K562 (cell line): ENCODE results near the gene PPIF.

Experiments
- FOXA3 ChIP-seq, 2 experiments: fragments of 450-650 bp in 1 of 2; sonication (generic) in 1 of 2; formaldehyde crosslinking; IDR thresholded peaks in 1 of 2; conservative IDR thresholded peaks in 1 of 2; 2 replicates each; pipeline versions ENCODE4 v1.4.0 to v1.8.0; 2020 to 2022; ENCODE audit warnings: mild to moderate bottlenecking in 2 of 2, missing genetic modification reagents in 1 of 2
- HNRNPL ChIP-seq: fragments of 200-400 bp; formaldehyde crosslinking; IDR thresholded peaks from 2 replicates; pipeline ENCODE4 v1.6.1; 2017; ENCODE audit warnings: low read depth, mild to moderate bottlenecking, low read length
- POLR2G ChIP-seq: fragments of 200-400 bp; formaldehyde crosslinking; IDR thresholded peaks from 2 replicates; pipeline ENCODE4 v1.6.1; 2017; ENCODE audit warnings: low read depth, mild to moderate bottlenecking, antibody characterized with exemption, low read length, moderate library complexity
- RNF2 ChIP-seq: sonication (generic); IDR thresholded peaks from 2 replicates; pipeline ENCODE4 v1.6.1; 2016
- TCF15 ChIP-seq: fragments of 250-450 bp; sonication (Bioruptor Pico); IDR thresholded peaks from 2 replicates; pipeline ENCODE4 v1.8.0; 2022; ENCODE audit warnings: moderate library complexity, mild to moderate bottlenecking, inconsistent platforms
- XRCC3 ChIP-seq: fragments of 450-650 bp; IDR thresholded peaks from 2 replicates; pipeline ENCODE4 v1.6.1; 2017; ENCODE audit warnings: mild to moderate bottlenecking, moderate library complexity
- ZBTB1 ChIP-seq: sonication (generic); formaldehyde crosslinking; IDR thresholded peaks from 2 replicates; pipeline ENCODE4 v1.8.1; 2023; ENCODE audit warnings: missing genetic modification reagents, low read depth, mild to moderate bottlenecking, borderline replicate concordance
- TF ChIP-seq, protein P1 (sequence below), 3 experiments: IDR thresholded peaks in 2 of 3; conservative IDR thresholded peaks in 1 of 3; 2 replicates each; pipeline ENCODE4 v1.5.1; 2011 to 2012; ENCODE audit warnings: low read length in 3 of 3, mild to moderate bottlenecking in 3 of 3, control low read depth in 2 of 3, improper control_type of control experiment in 1 of 3, inconsistent platforms in 1 of 3, low read depth in 1 of 3, mixed read lengths in 1 of 3, moderate library complexity in 1 of 3; ENCODE audit not compliant: insufficient read depth in 2 of 3

GRCh38 chr10:79378383-79378646 lies 31.0 kb downstream of the PPIF start:
- TF ChIP-seq ZBTB1 (no peak), FOXA3 (CRISPR knock-in tag; conservative IDR thresholded peaks at IDR 0.05 in 1 of 2, IDR thresholded peaks at IDR 0.05 in 1 of 2) (no peak), XRCC3 (no peak), POLR2G (no peak), RNF2 (no peak), TCF15 (CRISPR knock-in tag) (no peak), HNRNPL (no peak)
- TF ChIP-seq, protein P1, sequence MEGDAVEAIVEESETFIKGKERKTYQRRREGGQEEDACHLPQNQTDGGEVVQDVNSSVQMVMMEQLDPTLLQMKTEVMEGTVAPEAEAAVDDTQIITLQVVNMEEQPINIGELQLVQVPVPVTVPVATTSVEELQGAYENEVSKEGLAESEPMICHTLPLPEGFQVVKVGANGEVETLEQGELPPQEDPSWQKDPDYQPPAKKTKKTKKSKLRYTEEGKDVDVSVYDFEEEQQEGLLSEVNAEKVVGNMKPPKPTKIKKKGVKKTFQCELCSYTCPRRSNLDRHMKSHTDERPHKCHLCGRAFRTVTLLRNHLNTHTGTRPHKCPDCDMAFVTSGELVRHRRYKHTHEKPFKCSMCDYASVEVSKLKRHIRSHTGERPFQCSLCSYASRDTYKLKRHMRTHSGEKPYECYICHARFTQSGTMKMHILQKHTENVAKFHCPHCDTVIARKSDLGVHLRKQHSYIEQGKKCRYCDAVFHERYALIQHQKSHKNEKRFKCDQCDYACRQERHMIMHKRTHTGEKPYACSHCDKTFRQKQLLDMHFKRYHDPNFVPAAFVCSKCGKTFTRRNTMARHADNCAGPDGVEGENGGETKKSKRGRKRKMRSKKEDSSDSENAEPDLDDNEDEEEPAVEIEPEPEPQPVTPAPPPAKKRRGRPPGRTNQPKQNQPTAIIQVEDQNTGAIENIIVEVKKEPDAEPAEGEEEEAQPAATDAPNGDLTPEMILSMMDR (IDR thresholded peaks at IDR 0.05 in 2 of 3, conservative IDR thresholded peaks at IDR 0.05 in 1 of 3; ENCODE audit: insufficient read depth in 2 of 3, low read depth in 1 of 3, low read length in 3 of 3) = no peak
